Hepatic stellate cell (primary cell): ENCODE data around the gene NOSIP.

Source experiments
- DNase-seq: peaks from one replicate; pipeline ENCODE4 v3.0.0; 2011; ENCODE audit warnings: low spot score

The NOSIP gene

GRCh38 chr19:49506575-49507105 lies 73.7 kb downstream of the NOSIP start:
- no peak for DNase-seq
